Suprapubic skin (tissue), 4 donors: ENCODE results near the gene ZNF521.

Source experiments
- EP300 ChIP-seq: sonication (generic); formaldehyde crosslinking; IDR thresholded peaks from one replicate; pipeline ENCODE4 v1.6.1; 2017; ENCODE audit warnings: antibody characterized with exemption
- POLR2A ChIP-seq, 2 donors: fragments of 450-650 bp; IDR thresholded peaks; one replicate each; pipeline ENCODE4 v1.6.1; 2017; ENCODE audit warnings: antibody characterized with exemption in 2 of 2, mild to moderate bottlenecking in 2 of 2, moderate library complexity in 2 of 2
- POLR2AphosphoS5 ChIP-seq, 3 donors: sonication (generic); formaldehyde crosslinking; IDR thresholded peaks; one replicate each; pipeline ENCODE4 v1.6.1; 2017; ENCODE audit warnings: antibody characterized with exemption in 3 of 3
- TF ChIP-seq, protein P1 (sequence below), 2 donors: fragments of 200-600 bp in 1 of 2; fragments of 450-650 bp in 1 of 2; sonication (generic) in 1 of 2; IDR thresholded peaks; one replicate each; pipeline ENCODE4 v1.5.1; 2016 to 2019; ENCODE audit warnings: antibody characterized with exemption in 2 of 2, mild to moderate bottlenecking in 1 of 2, moderate library complexity in 1 of 2

DNA sequence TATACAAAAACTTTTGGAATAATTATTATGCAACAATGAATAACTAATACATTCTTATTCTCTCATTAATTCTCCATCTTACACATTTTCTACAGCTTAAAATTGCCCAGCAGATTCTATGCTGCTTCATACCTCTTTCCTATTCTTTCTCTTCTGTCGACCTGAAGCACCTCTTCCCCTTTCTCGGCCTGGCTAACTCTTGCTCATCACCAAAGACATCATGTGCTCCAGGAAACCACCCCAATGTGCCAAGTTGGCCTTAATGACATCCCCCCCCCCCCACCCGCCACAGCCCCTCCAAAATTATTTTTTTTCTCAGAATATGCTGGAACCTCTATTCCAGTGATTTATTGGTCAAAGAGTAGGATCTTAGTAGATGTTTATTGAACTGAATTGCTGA lies 43.6 kb downstream of the ZNF521 start:
- TF ChIP-seq, protein P1, sequence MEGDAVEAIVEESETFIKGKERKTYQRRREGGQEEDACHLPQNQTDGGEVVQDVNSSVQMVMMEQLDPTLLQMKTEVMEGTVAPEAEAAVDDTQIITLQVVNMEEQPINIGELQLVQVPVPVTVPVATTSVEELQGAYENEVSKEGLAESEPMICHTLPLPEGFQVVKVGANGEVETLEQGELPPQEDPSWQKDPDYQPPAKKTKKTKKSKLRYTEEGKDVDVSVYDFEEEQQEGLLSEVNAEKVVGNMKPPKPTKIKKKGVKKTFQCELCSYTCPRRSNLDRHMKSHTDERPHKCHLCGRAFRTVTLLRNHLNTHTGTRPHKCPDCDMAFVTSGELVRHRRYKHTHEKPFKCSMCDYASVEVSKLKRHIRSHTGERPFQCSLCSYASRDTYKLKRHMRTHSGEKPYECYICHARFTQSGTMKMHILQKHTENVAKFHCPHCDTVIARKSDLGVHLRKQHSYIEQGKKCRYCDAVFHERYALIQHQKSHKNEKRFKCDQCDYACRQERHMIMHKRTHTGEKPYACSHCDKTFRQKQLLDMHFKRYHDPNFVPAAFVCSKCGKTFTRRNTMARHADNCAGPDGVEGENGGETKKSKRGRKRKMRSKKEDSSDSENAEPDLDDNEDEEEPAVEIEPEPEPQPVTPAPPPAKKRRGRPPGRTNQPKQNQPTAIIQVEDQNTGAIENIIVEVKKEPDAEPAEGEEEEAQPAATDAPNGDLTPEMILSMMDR (IDR thresholded peaks at IDR 0.05): no peak
- TF ChIP-seq POLR2AphosphoS5 (IDR thresholded peaks at IDR 0.05): no peak
- TF ChIP-seq POLR2A (IDR thresholded peaks at IDR 0.05): no peak
- TF ChIP-seq EP300: no peak
